Measurements from ENCODE around the gene CPSF4L.

Gene CPSF4L

DNA sequence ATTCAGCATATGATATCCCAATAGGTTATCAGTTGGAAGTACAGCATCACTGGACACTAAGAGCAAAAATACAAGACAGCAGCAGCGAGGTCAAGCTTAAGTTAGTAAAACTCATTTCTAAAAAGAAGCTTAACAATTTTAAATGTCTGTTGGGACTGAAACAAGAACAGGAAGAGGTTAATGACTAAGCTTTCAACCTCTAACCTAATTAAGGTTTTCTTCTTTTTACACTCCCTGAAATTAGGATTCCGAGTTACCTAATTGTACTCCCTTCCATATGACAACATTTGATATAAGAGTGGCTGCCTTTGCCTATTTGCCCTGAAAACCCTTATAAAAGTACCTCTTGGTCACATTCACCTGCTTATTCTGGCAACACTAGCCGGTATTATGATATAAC, 34.3 kb downstream of the CPSF4L start:
- no peaks in the 10 kb centered on the region for H3K9me3 ChIP-seq (replicated peaks; ENCODE audit: low read length)
- no peaks in the 10 kb centered on the region for H3K27me3 ChIP-seq (ENCODE audit: control insufficient read depth, insufficient read depth, low read length)
- H3K4me3 ChIP-seq (ENCODE audit: low read length) = no peak overlapping the region
- no peak overlapping the region for H3K9ac ChIP-seq (ENCODE audit: low read depth, low read length)
- H3K36me3 ChIP-seq (ENCODE audit: insufficient read depth, low read length) = peaks cover 3% of the 10 kb centered on the region
- peak overlapping the region; percentile 66 for H3K4me2 ChIP-seq (ENCODE audit: low read length)
- peaks cover 37% of the 10 kb centered on the region for H3K4me1 ChIP-seq (ENCODE audit: control insufficient read depth, insufficient read depth, low read length)

DNA sequence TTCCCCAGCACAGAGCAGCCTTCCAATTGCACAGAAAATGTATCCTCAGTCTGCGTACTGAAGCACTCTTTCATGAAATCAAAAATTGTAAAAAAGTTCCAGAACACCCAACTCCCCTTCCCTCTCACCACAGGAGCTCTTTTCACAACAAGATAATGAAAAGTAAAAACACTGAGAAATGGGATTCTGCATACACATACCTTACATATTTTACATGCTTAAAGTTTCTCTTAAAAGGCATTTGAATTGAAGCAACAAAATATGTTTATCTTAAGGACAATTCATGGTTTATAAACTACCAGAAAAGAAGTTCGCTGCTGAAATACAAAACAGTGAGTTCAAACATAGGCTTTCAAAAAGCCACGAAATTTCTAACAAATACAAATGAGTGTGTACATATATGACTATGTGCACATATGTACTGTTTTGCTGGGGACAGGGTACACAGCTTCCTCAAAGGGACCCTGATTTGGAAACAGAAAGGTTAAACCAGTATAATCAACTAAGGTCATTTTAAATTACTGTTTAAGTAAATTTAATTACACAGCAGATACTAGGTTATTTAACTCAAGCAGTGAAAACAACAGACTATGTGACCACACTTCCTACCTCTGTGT, 35.0 kb downstream of the CPSF4L start:
- peaks cover 3% of the 10 kb centered on the region for H3K36me3 ChIP-seq (ENCODE audit: insufficient read depth, low read length)
- no peaks in the 10 kb centered on the region for H3K9me3 ChIP-seq (replicated peaks; ENCODE audit: low read length)
- H3K9ac ChIP-seq (ENCODE audit: low read depth, low read length) = peak overlapping the region; percentile 44
- peak overlapping the region; percentile 66 for H3K4me2 ChIP-seq (ENCODE audit: low read length)
- H3K4me1 ChIP-seq (ENCODE audit: control insufficient read depth, insufficient read depth, low read length) = peaks cover 37% of the 10 kb centered on the region
- no peaks in the 10 kb centered on the region for H3K27me3 ChIP-seq (ENCODE audit: control insufficient read depth, insufficient read depth, low read length)
- H3K4me3 ChIP-seq (ENCODE audit: low read length) = no peak overlapping the region

DNA sequence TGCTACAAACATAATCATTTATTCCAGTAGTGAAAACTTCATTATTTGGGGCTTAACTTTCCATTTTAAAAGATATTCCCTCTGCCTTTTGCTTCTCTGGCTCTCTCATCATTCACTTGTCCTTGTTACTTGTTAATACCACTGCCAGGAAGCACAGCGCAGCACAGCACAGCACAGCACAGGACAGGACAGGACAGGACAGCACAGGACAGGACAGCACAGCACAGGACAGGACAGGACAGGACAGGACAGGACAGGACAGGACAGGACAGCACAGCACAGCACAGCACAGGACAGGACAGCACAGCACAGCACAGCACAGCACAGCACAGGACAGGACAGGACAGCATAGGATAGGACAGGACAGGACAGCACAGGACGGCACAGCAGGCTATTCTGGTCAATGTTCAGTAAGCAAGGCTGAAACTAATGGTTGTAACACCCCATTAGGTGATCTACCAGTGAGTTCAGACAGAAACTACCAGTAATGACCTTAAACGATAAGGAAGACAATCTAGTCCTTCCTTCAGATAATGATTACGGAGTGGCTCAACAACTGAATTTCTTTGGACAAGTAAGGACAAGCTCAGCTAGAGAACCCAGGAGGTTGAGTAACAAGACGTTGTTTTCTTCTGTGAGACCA, 36.9 kb downstream of the CPSF4L start:
- H3K4me1 ChIP-seq (ENCODE audit: control insufficient read depth, insufficient read depth, low read length) = peaks cover 35% of the 10 kb centered on the region
- no peak overlapping the region for H3K4me3 ChIP-seq (ENCODE audit: low read length)
- no peaks in the 10 kb centered on the region for H3K27me3 ChIP-seq (ENCODE audit: control insufficient read depth, insufficient read depth, low read length)
- no peaks in the 10 kb centered on the region for H3K9me3 ChIP-seq (replicated peaks; ENCODE audit: low read length)
- peaks cover 3% of the 10 kb centered on the region for H3K36me3 ChIP-seq (ENCODE audit: insufficient read depth, low read length)
- no peak overlapping the region for H3K4me2 ChIP-seq (ENCODE audit: low read length)
- no peak overlapping the region for H3K9ac ChIP-seq (ENCODE audit: low read depth, low read length)

DNA sequence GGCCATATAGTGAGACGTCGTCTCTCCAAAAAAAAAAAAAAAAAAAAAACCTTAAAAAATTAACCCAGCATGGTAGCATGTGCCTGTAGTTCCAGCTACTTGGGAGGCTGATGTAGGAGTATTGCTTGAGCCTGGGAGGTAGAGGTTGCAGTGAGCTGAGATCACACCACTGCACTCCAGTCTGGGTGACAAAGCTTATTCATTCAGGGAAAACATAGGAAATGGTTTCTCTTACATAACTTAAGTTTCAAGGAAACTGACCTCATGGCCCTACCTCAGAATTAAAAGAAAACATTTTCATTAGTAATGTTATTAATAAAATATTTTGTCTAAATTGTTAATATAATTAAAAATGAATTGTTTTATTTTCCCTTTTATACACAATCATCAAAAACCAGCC, 37.4 kb downstream of the CPSF4L start:
- H3K4me1 ChIP-seq (ENCODE audit: control insufficient read depth, insufficient read depth, low read length) = peaks cover 32% of the 10 kb centered on the region
- no peak overlapping the region for H3K4me2 ChIP-seq (ENCODE audit: low read length)
- no peaks in the 10 kb centered on the region for H3K27me3 ChIP-seq (ENCODE audit: control insufficient read depth, insufficient read depth, low read length)
- no peak overlapping the region for H3K9ac ChIP-seq (ENCODE audit: low read depth, low read length)
- H3K36me3 ChIP-seq (ENCODE audit: insufficient read depth, low read length) = peaks cover 3% of the 10 kb centered on the region
- H3K9me3 ChIP-seq (replicated peaks; ENCODE audit: low read length) = no peaks in the 10 kb centered on the region
- no peak overlapping the region for H3K4me3 ChIP-seq (ENCODE audit: low read length)

DNA sequence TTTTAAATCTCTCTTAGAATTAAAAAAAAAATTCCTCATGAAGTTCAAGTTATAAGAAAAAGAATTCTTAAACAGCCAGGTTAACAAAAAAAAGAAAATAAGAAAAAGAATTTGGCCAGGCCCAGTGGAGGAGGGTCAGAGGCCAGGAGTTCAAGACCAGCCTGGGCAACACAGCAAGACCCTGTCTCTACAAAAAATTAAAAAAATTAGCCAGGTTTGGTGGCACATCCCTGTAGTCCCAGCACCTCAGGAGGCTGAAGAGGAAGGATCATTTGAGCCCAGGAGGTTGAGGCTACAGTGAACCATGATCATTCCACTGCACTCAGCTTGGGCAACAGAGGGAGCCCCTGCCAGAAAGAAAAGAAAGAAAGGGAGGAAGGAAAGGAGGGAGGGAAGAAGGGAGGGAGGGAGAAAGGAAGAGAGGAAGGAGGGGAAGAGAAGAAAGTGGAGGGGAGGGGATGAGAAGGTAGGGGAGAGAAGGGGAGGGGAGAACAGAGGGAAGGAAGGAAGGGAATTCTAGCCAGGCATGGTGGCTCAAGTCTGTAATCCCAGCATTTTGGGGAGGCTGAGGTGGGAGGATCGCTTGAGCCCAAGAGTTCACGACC, 38.0 kb downstream of the CPSF4L start:
- Histone ChIP-seq H3K4me3 (ENCODE audit: low read length) (no peak overlapping the region), H3K9ac (ENCODE audit: low read depth, low read length) (no peak overlapping the region), H3K4me2 (ENCODE audit: low read length) (no peak overlapping the region), H3K9me3 (replicated peaks; ENCODE audit: low read length) (no peaks in the 10 kb centered on the region), H3K27me3 (ENCODE audit: control insufficient read depth, insufficient read depth, low read length) (no peaks in the 10 kb centered on the region), H3K4me1 (ENCODE audit: control insufficient read depth, insufficient read depth, low read length) (peaks cover 27% of the 10 kb centered on the region), H3K36me3 (ENCODE audit: insufficient read depth, low read length) (peaks cover 3% of the 10 kb centered on the region)

DNA sequence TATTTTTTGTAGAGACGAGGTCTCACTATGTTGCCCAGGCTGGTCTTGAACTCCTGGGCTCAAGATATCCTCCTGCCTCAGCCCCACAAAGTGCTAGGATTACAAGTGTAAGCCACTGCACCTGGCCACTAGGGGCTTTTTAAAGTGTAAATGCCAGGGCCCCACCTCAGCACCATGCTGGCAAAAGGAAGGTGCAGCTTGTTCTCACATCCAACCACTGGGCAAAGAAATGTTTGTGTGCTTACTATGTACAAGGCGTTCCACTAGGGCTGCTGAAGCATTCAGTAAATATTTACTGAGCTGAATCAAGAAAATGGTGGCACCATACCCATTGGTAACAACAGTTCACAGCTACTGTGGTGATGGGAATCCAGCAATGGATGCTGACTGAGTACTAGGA, 46.2 kb downstream of the CPSF4L start:
- no peaks in the 10 kb centered on the region for H3K4me1 ChIP-seq (ENCODE audit: control insufficient read depth, insufficient read depth, low read length)
- no peak overlapping the region for H3K4me2 ChIP-seq (ENCODE audit: low read length)
- peaks cover 13% of the 10 kb centered on the region for H3K36me3 ChIP-seq (ENCODE audit: insufficient read depth, low read length)
- H3K4me3 ChIP-seq (ENCODE audit: low read length) = no peak overlapping the region
- H3K9me3 ChIP-seq (replicated peaks; ENCODE audit: low read length) = no peaks in the 10 kb centered on the region
- no peak overlapping the region for H3K9ac ChIP-seq (ENCODE audit: low read depth, low read length)
- H3K27me3 ChIP-seq (ENCODE audit: control insufficient read depth, insufficient read depth, low read length) = no peaks in the 10 kb centered on the region

DNA sequence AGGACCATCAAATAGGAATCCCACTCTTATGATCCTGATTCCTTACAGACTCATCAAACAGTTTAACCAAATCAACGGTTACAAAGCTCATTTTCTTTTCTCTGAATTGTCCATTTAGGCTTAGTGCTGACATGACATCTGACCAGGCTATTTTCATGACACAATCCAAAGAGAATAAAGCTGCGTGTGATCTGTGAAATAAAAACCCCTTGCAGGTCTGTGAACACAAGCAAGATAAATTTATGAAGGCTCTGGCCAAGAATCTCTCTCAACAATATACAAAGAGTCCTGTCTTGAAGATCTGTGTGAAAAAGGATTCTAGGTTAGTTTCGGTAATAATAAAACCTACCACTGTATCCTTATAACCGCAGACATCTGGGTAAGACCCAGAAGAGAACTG, 46.8 kb downstream of the CPSF4L start:
- H3K4me1 ChIP-seq (ENCODE audit: control insufficient read depth, insufficient read depth, low read length) = no peaks in the 10 kb centered on the region

DNA sequence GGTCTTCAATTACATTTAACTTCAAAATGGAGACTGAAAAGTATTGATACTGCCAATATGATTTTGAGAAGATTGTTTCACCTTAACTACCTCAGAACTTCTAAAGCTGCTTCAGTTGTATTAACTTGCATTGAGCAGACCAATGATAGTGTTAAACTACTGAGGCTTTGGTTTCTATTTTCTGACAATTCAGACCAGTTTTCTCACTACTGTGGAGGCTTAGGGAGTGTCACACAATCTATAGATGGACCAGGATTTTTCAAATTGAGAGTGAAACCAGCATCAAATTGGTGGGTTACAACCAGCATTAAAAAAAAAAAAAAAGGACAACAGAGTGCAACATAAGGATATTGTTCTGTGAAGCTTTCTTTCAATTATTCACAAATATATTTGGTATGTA, 47.7 kb downstream of the CPSF4L start:
- no peaks in the 10 kb centered on the region for H3K9me3 ChIP-seq (replicated peaks; ENCODE audit: low read length)
- no peak overlapping the region for H3K4me2 ChIP-seq (ENCODE audit: low read length)
- no peak overlapping the region for H3K4me3 ChIP-seq (ENCODE audit: low read length)
- no peaks in the 10 kb centered on the region for H3K27me3 ChIP-seq (ENCODE audit: control insufficient read depth, insufficient read depth, low read length)
- no peaks in the 10 kb centered on the region for H3K4me1 ChIP-seq (ENCODE audit: control insufficient read depth, insufficient read depth, low read length)
- H3K9ac ChIP-seq (ENCODE audit: low read depth, low read length) = no peak overlapping the region
- H3K36me3 ChIP-seq (ENCODE audit: insufficient read depth, low read length) = peaks cover 24% of the 10 kb centered on the region

More for the DNA sequence above, 46.8 kb downstream of the CPSF4L start:
- no peak overlapping the region for H3K9ac ChIP-seq (ENCODE audit: low read depth, low read length)
- H3K9me3 ChIP-seq (replicated peaks; ENCODE audit: low read length) = no peaks in the 10 kb centered on the region
- no peak overlapping the region for H3K4me2 ChIP-seq (ENCODE audit: low read length)
- no peak overlapping the region for H3K4me3 ChIP-seq (ENCODE audit: low read length)
- H3K27me3 ChIP-seq (ENCODE audit: control insufficient read depth, insufficient read depth, low read length) = no peaks in the 10 kb centered on the region
- H3K36me3 ChIP-seq (ENCODE audit: insufficient read depth, low read length) = peaks cover 17% of the 10 kb centered on the region

DNA sequence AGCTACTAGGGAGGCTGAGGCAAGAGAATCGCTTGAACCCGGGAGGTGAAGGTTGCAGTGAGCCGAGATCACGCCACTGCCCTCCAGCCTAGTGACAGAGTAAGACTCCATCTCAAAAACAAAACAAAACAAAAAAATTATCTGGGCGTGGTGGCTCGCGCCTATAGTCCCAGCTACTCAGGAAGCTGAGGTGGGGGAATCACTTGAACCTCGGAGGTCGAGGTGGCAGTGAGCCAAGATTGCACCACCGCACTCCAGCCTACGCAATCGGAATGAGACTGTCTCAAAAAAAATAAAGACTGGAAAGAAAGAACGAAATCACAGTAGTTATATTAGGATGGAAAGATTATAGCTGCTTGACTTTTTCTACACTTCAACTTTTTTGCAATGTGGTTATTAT, 49.9 kb downstream of the CPSF4L start:
- Histone ChIP-seq H3K9ac (ENCODE audit: low read depth, low read length) (no peak overlapping the region), H3K36me3 (ENCODE audit: insufficient read depth, low read length) (peaks cover 45% of the 10 kb centered on the region), H3K4me3 (ENCODE audit: low read length) (no peak overlapping the region), H3K9me3 (replicated peaks; ENCODE audit: low read length) (no peaks in the 10 kb centered on the region), H3K4me1 (ENCODE audit: control insufficient read depth, insufficient read depth, low read length) (no peaks in the 10 kb centered on the region), H3K4me2 (ENCODE audit: low read length) (no peak overlapping the region), H3K27me3 (ENCODE audit: control insufficient read depth, insufficient read depth, low read length) (no peaks in the 10 kb centered on the region)

DNA sequence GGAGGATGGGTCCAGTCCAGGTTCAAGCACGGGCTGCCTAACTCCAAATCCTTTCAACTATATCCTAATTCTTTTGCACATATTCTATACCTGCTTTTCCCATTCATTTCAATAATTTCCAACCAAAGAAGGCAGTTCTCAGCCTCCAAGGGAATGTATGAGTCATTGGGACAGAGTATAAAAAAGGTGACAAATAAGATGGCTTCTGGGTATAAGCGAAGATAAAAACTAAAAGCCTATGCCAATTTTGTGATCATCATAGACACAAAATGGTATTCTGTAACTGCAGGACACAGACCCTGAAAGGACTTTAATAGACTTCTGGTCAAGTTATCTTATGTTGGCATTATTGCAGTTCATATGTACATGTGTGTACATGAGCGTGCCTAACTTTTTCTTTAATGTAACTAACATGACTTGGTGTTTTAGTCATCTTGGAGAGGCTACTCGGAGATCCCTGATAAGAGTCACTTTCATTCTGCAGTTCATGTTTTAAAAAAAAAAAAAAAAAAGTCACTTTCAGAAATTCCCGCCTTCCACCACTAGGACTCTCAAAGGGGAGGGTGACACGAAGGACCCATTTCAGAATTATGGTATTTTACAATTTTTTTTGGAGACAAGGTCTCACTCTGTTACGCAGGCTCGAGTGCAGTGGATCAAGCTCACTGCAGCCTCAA, 51.5 kb downstream of the CPSF4L start:
- no peak overlapping the region for H3K4me2 ChIP-seq (ENCODE audit: low read length)
- no peak overlapping the region for H3K4me3 ChIP-seq (ENCODE audit: low read length)
- H3K9ac ChIP-seq (ENCODE audit: low read depth, low read length) = no peak overlapping the region
- H3K36me3 ChIP-seq (ENCODE audit: insufficient read depth, low read length) = peaks cover 56% of the 10 kb centered on the region
- no peaks in the 10 kb centered on the region for H3K27me3 ChIP-seq (ENCODE audit: control insufficient read depth, insufficient read depth, low read length)
- no peaks in the 10 kb centered on the region for H3K4me1 ChIP-seq (ENCODE audit: control insufficient read depth, insufficient read depth, low read length)
- no peaks in the 10 kb centered on the region for H3K9me3 ChIP-seq (replicated peaks; ENCODE audit: low read length)

DNA sequence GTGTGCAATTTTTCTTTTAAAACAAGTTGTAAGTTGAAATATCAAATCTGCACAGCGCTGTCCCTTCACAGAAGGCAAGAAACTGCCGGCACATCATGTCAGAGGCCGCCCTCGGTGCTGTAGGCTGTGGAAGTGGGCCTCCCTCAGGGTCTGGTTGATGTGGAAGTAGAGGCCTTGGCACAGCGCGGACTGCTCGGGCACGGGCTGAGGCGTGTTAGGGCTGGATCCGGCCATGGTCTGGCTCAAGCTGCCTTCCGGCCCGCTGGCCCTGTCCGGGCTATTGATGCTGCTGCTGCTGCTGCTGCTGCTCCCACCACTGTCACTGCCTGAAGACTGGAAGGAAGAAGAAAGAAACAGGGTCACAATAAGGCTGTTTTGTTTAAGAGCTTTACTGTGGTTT, 52.2 kb downstream of the CPSF4L start:
- H3K9ac ChIP-seq (ENCODE audit: low read depth, low read length) = no peak overlapping the region
- peaks cover 59% of the 10 kb centered on the region for H3K36me3 ChIP-seq (ENCODE audit: insufficient read depth, low read length)
- H3K27me3 ChIP-seq (ENCODE audit: control insufficient read depth, insufficient read depth, low read length) = no peaks in the 10 kb centered on the region
- H3K9me3 ChIP-seq (replicated peaks; ENCODE audit: low read length) = no peaks in the 10 kb centered on the region
- no peak overlapping the region for H3K4me2 ChIP-seq (ENCODE audit: low read length)
- no peak overlapping the region for H3K4me3 ChIP-seq (ENCODE audit: low read length)
- no peaks in the 10 kb centered on the region for H3K4me1 ChIP-seq (ENCODE audit: control insufficient read depth, insufficient read depth, low read length)
